ENCODE measurements around the gene CHD5.

The CHD5 gene

GRCh38 chr1:6211731-6212130 is 31.6 kb upstream of the CHD5 start:
- Histone ChIP-seq H2AFZ (ENCODE audit: low read depth, low read length) (no peak overlapping the region), H3K79me2 (ENCODE audit: insufficient read depth, low read length) (no peaks in the 10 kb centered on the region), H3K4me1 (ENCODE audit: insufficient read depth, low read length) (no peaks in the 10 kb centered on the region), H3K9me3 (ENCODE audit: insufficient read depth, low read length, severe bottlenecking) (no peaks in the 10 kb centered on the region), H4K20me1 (ENCODE audit: insufficient read depth, low read length) (peaks cover 4% of the 10 kb centered on the region), H3K4me3 (ENCODE audit: low read depth in 1 of 2, low read length in 2 of 2) (no peak overlapping the region), H3K27me3 (ENCODE audit: insufficient read depth, low read length, poor library complexity) (no peaks in the 10 kb centered on the region), H3K4me2 (ENCODE audit: insufficient read depth, low read length) (no peak overlapping the region), H3K9ac (ENCODE audit: low read depth, low read length) (no peak overlapping the region), H3K27ac (ENCODE audit: low read length) (no peak overlapping the region), H3K36me3 (ENCODE audit: insufficient read depth, low read length) (no peaks in the 10 kb centered on the region)
- DNase-seq (no peak), ATAC-seq (ENCODE audit: insufficient read depth, low read depth) (no peak)
- TF ChIP-seq, protein P1, sequence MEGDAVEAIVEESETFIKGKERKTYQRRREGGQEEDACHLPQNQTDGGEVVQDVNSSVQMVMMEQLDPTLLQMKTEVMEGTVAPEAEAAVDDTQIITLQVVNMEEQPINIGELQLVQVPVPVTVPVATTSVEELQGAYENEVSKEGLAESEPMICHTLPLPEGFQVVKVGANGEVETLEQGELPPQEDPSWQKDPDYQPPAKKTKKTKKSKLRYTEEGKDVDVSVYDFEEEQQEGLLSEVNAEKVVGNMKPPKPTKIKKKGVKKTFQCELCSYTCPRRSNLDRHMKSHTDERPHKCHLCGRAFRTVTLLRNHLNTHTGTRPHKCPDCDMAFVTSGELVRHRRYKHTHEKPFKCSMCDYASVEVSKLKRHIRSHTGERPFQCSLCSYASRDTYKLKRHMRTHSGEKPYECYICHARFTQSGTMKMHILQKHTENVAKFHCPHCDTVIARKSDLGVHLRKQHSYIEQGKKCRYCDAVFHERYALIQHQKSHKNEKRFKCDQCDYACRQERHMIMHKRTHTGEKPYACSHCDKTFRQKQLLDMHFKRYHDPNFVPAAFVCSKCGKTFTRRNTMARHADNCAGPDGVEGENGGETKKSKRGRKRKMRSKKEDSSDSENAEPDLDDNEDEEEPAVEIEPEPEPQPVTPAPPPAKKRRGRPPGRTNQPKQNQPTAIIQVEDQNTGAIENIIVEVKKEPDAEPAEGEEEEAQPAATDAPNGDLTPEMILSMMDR (IDR thresholded peaks at IDR 0.05; ENCODE audit: borderline replicate concordance, extremely low read depth, low read length, poor library complexity, severe bottlenecking): no peak
- no peak for TF ChIP-seq EZH2 (IDR thresholded peaks at IDR 0.05; ENCODE audit: borderline replicate concordance, low read depth, low read length, severe bottlenecking)

DNA sequence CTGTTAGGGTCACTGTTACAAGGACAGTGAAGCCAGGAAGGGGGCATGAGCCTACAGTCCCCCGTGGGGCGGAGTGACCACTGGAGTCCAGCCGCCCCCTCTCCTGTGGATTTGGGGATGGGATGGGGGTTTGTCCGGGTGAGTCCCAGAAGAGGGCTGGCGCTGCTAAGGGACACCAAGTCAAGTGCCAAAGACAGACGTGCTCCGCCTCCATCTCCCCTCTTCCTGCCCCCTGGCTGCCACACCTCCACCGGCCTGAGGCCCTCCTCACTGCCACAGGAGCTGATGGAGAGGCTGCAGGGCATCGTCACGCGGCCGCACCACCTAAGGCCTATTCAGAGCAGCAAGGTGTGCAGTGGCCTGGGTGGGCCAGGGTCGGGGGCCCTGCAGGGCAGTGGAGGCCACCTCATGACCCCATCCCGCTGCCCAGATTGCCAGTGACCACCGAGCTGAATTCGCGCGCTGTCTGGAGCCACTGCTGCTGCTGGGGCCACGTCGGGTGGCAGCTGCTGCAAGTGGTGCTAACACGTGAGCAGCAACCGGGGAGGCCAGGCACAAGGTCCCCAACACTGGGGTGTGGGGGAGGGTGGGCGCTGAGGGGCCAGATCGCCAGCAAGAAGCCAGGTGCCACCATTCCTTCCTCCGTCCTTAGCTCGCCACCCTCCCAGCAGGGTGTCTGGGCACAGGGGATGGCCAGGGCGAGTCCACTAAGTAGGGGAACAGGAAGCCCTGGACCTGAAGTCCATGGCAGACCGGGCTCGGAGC is 30.7 kb upstream of the CHD5 start:
- ATAC-seq (ENCODE audit: insufficient read depth, low read depth): no peak
- H3K4me2 ChIP-seq (ENCODE audit: insufficient read depth, low read length): no peak overlapping the region
- TF ChIP-seq, protein P1 (IDR thresholded peaks at IDR 0.05; ENCODE audit: borderline replicate concordance, extremely low read depth, low read length, poor library complexity, severe bottlenecking): no peak
- no peak for TF ChIP-seq EZH2 (IDR thresholded peaks at IDR 0.05; ENCODE audit: borderline replicate concordance, low read depth, low read length, severe bottlenecking)
- H3K79me2 ChIP-seq (ENCODE audit: insufficient read depth, low read length): no peaks in the 10 kb centered on the region
- no peak overlapping the region for H2AFZ ChIP-seq (ENCODE audit: low read depth, low read length)
- no peaks in the 10 kb centered on the region for H3K4me1 ChIP-seq (ENCODE audit: insufficient read depth, low read length)
- H3K36me3 ChIP-seq (ENCODE audit: insufficient read depth, low read length): no peaks in the 10 kb centered on the region
- no peak for DNase-seq
- H3K9me3 ChIP-seq (ENCODE audit: insufficient read depth, low read length, severe bottlenecking): no peaks in the 10 kb centered on the region
- H4K20me1 ChIP-seq (ENCODE audit: insufficient read depth, low read length): peaks cover 4% of the 10 kb centered on the region
- no peaks in the 10 kb centered on the region for H3K27me3 ChIP-seq (ENCODE audit: insufficient read depth, low read length, poor library complexity)
- H3K9ac ChIP-seq (ENCODE audit: low read depth, low read length): no peak overlapping the region
- no peak overlapping the region for H3K27ac ChIP-seq (ENCODE audit: low read length)
- H3K4me3 ChIP-seq (ENCODE audit: low read depth in 1 of 2, low read length in 2 of 2): no peak overlapping the region

DNA sequence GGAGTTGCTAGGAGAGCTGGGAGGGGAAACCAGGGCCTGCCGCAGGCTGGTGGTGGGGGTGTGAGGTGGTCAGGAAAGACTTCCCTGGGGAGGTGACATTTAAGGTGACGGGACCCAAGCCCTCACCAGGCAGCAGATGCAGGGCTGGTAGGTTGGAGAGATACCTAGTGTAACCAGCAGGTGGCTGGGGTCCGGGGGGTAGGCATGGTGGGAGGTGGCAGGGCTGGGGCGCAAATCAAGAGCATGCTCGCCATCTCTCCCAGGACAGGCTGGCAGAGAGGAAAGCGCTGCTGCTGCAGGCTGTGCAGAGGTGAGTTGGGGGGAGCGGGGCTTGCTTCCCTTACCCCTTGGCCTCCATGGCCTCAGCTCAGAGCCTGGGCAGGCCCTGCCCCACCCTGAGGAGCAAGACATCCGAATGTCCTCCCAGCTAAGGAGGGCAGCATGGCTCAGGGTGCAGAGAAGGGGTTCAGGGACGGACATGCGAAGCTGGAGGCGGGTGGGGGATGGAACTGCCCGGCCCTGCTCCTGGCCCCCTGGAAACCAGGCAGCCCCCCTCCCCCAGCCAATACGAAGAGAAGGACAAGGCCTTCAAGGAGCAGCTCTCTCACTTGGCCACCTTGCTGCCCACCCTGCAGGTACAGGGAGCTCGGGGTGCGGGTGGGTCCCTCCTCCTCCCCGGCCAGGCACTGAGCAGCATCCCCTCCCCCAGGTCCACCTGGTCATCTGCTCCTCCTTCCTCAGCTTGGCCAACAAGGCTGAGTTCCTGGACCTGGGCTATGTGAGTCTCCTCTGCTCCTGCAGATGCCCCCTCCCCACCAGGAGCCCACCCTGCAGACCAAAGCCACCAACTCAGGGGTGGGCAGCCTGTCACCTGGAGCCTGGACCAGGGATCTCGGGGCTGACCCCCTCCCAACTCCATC is 29.8 kb upstream of the CHD5 start:
- H3K9ac ChIP-seq (ENCODE audit: low read depth, low read length): no peak overlapping the region
- H3K4me2 ChIP-seq (ENCODE audit: insufficient read depth, low read length): no peak overlapping the region
- no peaks in the 10 kb centered on the region for H3K4me1 ChIP-seq (ENCODE audit: insufficient read depth, low read length)
- 0 out of 3 replicates have a peak, but pooled peaks have one; percentile 47 for ATAC-seq (ENCODE audit: insufficient read depth, low read depth)
- H2AFZ ChIP-seq (ENCODE audit: low read depth, low read length): no peak overlapping the region
- no peak overlapping the region for H3K27ac ChIP-seq (ENCODE audit: low read length)
- H4K20me1 ChIP-seq (ENCODE audit: insufficient read depth, low read length): peaks cover 4% of the 10 kb centered on the region
- H3K4me3 ChIP-seq (ENCODE audit: low read depth in 1 of 2, low read length in 2 of 2): no peak overlapping the region
- H3K36me3 ChIP-seq (ENCODE audit: insufficient read depth, low read length): no peaks in the 10 kb centered on the region
- no peak for TF ChIP-seq EZH2 (IDR thresholded peaks at IDR 0.05; ENCODE audit: borderline replicate concordance, low read depth, low read length, severe bottlenecking)
- TF ChIP-seq, protein P1 (IDR thresholded peaks at IDR 0.05; ENCODE audit: borderline replicate concordance, extremely low read depth, low read length, poor library complexity, severe bottlenecking): peak; percentile 31
- no peaks in the 10 kb centered on the region for H3K9me3 ChIP-seq (ENCODE audit: insufficient read depth, low read length, severe bottlenecking)
- peak; percentile 27 for DNase-seq
- no peaks in the 10 kb centered on the region for H3K79me2 ChIP-seq (ENCODE audit: insufficient read depth, low read length)
- H3K27me3 ChIP-seq (ENCODE audit: insufficient read depth, low read length, poor library complexity): no peaks in the 10 kb centered on the region

Data from DND-41 (cell line).